Transverse colon (tissue), 4 donors: ENCODE data around the gene ASXL1. TPM values are rescaled to one million over a fixed set of nuclear protein-coding genes. Genes with fewer than 3 reads are reported as not detected.

ENCODE experiments used
- DNase-seq: peaks from one replicate; pipeline ENCODE4 v3.0.0-alpha.2; 2019
- H3K27ac ChIP-seq, 4 donors: fragments of 200-600 bp; sonication (generic); 2 replicates each; pipeline ENCODE4 v1.5.1; 2016 to 2018; ENCODE audit warnings: inconsistent platforms in 4 of 4
- H3K27me3 ChIP-seq: fragments of 200-600 bp; sonication (generic); 2 replicates; pipeline ENCODE4 v1.5.1; 2017; ENCODE audit warnings: inconsistent platforms
- H3K36me3 ChIP-seq, 4 donors: fragments of 200-600 bp; sonication (generic); 2 replicates each; pipeline ENCODE4 v1.5.1; 2017 to 2019; ENCODE audit warnings: inconsistent platforms in 4 of 4
- H3K4me1 ChIP-seq, 4 donors: fragments of 200-600 bp; sonication (generic); 2 replicates each; pipeline ENCODE4 v1.5.1; 2017 to 2020; ENCODE audit warnings: inconsistent platforms in 4 of 4
- H3K4me3 ChIP-seq, 4 donors: fragments of 200-600 bp; sonication (generic); 1 replicate in 1 of 4; 2 replicates in 3 of 4; pipeline versions ENCODE4 v1.5.1 to v1.6.1; 2017 to 2019; ENCODE audit warnings: inconsistent platforms in 4 of 4
- H3K9me3 ChIP-seq, 2 donors: fragments of 200-600 bp; sonication (generic); 2 replicates each; pipeline ENCODE4 v1.5.1; 2017 to 2019; ENCODE audit warnings: inconsistent platforms in 2 of 2
- CTCF ChIP-seq, 5 experiments: fragments of 200-600 bp in 3 of 5; fragments of 450-650 bp in 2 of 5; sonication (generic) in 3 of 5; IDR thresholded peaks; 1 replicate in 2 of 5; 2 replicates in 3 of 5; pipeline ENCODE4 v1.5.1; 2016 to 2017; ENCODE audit warnings: antibody characterized with exemption in 5 of 5, inconsistent platforms in 3 of 5, mild to moderate bottlenecking in 2 of 5, moderate library complexity in 1 of 5
- EP300 ChIP-seq: sonication (generic); formaldehyde crosslinking; IDR thresholded peaks from one replicate; pipeline ENCODE4 v1.6.1; 2017; ENCODE audit warnings: antibody characterized with exemption, low read depth
- POLR2A ChIP-seq: fragments of 450-650 bp; IDR thresholded peaks from one replicate; pipeline ENCODE4 v1.6.1; 2016; ENCODE audit warnings: antibody characterized with exemption, mild to moderate bottlenecking, moderate library complexity
- POLR2AphosphoS5 ChIP-seq, 3 donors: sonication (generic); formaldehyde crosslinking; IDR thresholded peaks; one replicate each; pipeline ENCODE4 v1.6.1; 2016; ENCODE audit warnings: antibody characterized with exemption in 3 of 3
- WGBS, 2 donors: methylation state at CpG; one replicate each; pipeline ENCODE4 v1.1.5; 2018; ENCODE audit warnings: low coverage in 1 of 2; 5-methylcytosine and 5-hydroxymethylcytosine counted together
- in situ Hi-C, 4 donors: fragments of 200-750 bp; cut with MboI; loops; one replicate each; pipeline versions ENCODE4 v1.15.0 to v1.15.1; 2017; ENCODE audit warnings: low sequenced_read_pairs in 3 of 4, low pct_ligation_motif_present in 1 of 4, low pct_unique_long_range_greater_than_20kb in 1 of 4
- intact Hi-C: fragments of 100-400 bp; cut with DNase I; formaldehyde crosslinking; loops from one replicate; pipeline ENCODE4 v1.15.1; 2023; ENCODE audit warnings: low total_unique reads
- total RNA-seq, 4 donors: library from RNA; depleted of rRNA; stranded (reverse); fragments of >200 nt; gene quantifications; one replicate each; pipeline ENCODE4 v1.1.0, GENCODE V29; 2016

ASXL1 gene
- total RNA-seq, 4 donors from 2014 or later: 39.6 to 293 (median 92.8) TPM

- intact Hi-C loops (no loop called here), in situ Hi-C loops (no loop called here)
- Histone ChIP-seq H3K27me3 (no peaks in the 10 kb centered on the region), H3K27ac (peak overlapping the region; percentile 93 to 97 (median 96)), H3K4me3 (peak overlapping the region in 3 of 4 donors; percentile 11 to 45 (median 31)), H3K4me1 (peaks cover 68 to 100% (median 85%) of the 10 kb centered on the region in 4 donors), H3K36me3 (no peaks in the 10 kb centered on the region), H3K9me3 (no peaks in the 10 kb centered on the region)
- 48% methylated on average over 11 of the region's 18 CpGs; no CpG with 5 or more reads in 1 of the 2 donors for WGBS, 2 donors
- DNase-seq: no peak
- TF ChIP-seq EP300 (no peak), POLR2A (no peak), POLR2AphosphoS5 (IDR thresholded peaks at IDR 0.05) (no peak), CTCF (IDR thresholded peaks at IDR 0.05) (no peak)
Measured at GRCh38 chr20:32474009-32474716, 116.0 kb downstream of the ASXL1 start.

- Histone ChIP-seq H3K27me3 (no peaks in the 10 kb centered on the region), H3K36me3 (no peaks in the 10 kb centered on the region), H3K27ac (peak overlapping the region; percentile 93 to 97 (median 96)), H3K4me3 (peak overlapping the region in 3 of 4 donors; percentile 11 to 45 (median 31)), H3K4me1 (peaks cover 72 to 100% (median 89%) of the 10 kb centered on the region in 4 donors), H3K9me3 (no peaks in the 10 kb centered on the region)
- TF ChIP-seq EP300 (no peak), CTCF (IDR thresholded peaks at IDR 0.05) (no peak), POLR2A (no peak), POLR2AphosphoS5 (IDR thresholded peaks at IDR 0.05) (no peak)
- no peak for DNase-seq
- intact Hi-C loops (no loop called here), in situ Hi-C loops (no loop called here)
- WGBS, 2 donors: 29% methylated on average over 4 of the region's 8 CpGs; no CpG with 5 or more reads in 1 of the 2 donors
Measured at GRCh38 chr20:32474717-32474966, 116.5 kb downstream of the ASXL1 start.

- Histone ChIP-seq H3K27ac (peak overlapping the region; percentile 93 to 97 (median 96)), H3K9me3 (no peaks in the 10 kb centered on the region), H3K27me3 (no peaks in the 10 kb centered on the region), H3K36me3 (no peaks in the 10 kb centered on the region), H3K4me1 (peaks cover 73 to 100% (median 91%) of the 10 kb centered on the region in 4 donors), H3K4me3 (peak overlapping the region in 3 of 4 donors; percentile 11 to 45 (median 31))
- intact Hi-C loops (no loop called here), in situ Hi-C loops (no loop called here)
- 14% methylated on average over 19 of the region's 28 CpGs; no CpG with 5 or more reads in 1 of the 2 donors for WGBS, 2 donors
- peak; percentile 94 for DNase-seq
- TF ChIP-seq POLR2A (peak; percentile 74), CTCF (IDR thresholded peaks at IDR 0.05) (no peak), EP300 (peak; percentile 0), POLR2AphosphoS5 (IDR thresholded peaks at IDR 0.05) (peak; percentile 59 to 80 (median 67))
Measured at GRCh38 chr20:32474967-32475811, 117.1 kb downstream of the ASXL1 start.
